K562 (cell line): ENCODE results near the gene ASCC1. TPM values are rescaled to one million over a fixed set of nuclear protein-coding genes. Genes with fewer than 3 reads are reported as not detected.

Source experiments
- BRCA1 ChIP-seq, 2 experiments: fragments of 450-650 bp in 1 of 2; sonication (generic) in 1 of 2; formaldehyde crosslinking in 1 of 2; IDR thresholded peaks; 2 replicates each; pipeline versions ENCODE4 v1.5.0 to v1.6.1; 2017 to 2020; ENCODE audit warnings: mild to moderate bottlenecking in 1 of 2, missing genetic modification reagents in 1 of 2
- CTCF ChIP-seq, 3 experiments: IDR thresholded peaks in 2 of 3; conservative IDR thresholded peaks in 1 of 3; 2 replicates each; pipeline ENCODE4 v1.5.1; 2011 to 2012; ENCODE audit warnings: low read length in 3 of 3, mild to moderate bottlenecking in 3 of 3, control low read depth in 2 of 3, improper control_type of control experiment in 1 of 3, inconsistent platforms in 1 of 3, low read depth in 1 of 3, mixed read lengths in 1 of 3, moderate library complexity in 1 of 3; ENCODE audit not compliant: insufficient read depth in 2 of 3
- EZH2 ChIP-seq: IDR thresholded peaks from 2 replicates; pipeline ENCODE4 v1.6.1; 2012; ENCODE audit warnings: low read depth, mild to moderate bottlenecking, inconsistent platforms, low read length, borderline replicate concordance
- HCFC1 ChIP-seq: IDR thresholded peaks from 2 replicates; pipeline ENCODE4 v1.6.1; 2012; ENCODE audit warnings: low read depth, low read length, improper control_type of control experiment
- HDAC6 ChIP-seq: IDR thresholded peaks from 2 replicates; pipeline ENCODE4 v1.6.1; 2012; ENCODE audit warnings: low read depth, mild to moderate bottlenecking, control low read depth, inconsistent platforms, low read length, moderate library complexity
- MECOM ChIP-seq: fragments of 250-450 bp; sonication (Bioruptor Pico); IDR thresholded peaks from 2 replicates; pipeline ENCODE4 v1.8.0; 2022; ENCODE audit warnings: inconsistent platforms
- RREB1 ChIP-seq: fragments of 250-450 bp; sonication (Bioruptor Pico); IDR thresholded peaks from 2 replicates; pipeline ENCODE4 v1.4.0; 2020
- SNAPC5 ChIP-seq: fragments of 250-450 bp; sonication (Bioruptor Pico); IDR thresholded peaks from 2 replicates; pipeline ENCODE4 v1.8.0; 2021; ENCODE audit warnings: moderate library complexity, mild to moderate bottlenecking, inconsistent platforms
- SRSF1 ChIP-seq: fragments of 200-400 bp; formaldehyde crosslinking; IDR thresholded peaks from 2 replicates; pipeline ENCODE4 v1.6.1; 2017; ENCODE audit warnings: mild to moderate bottlenecking, low read depth, low read length, moderate library complexity
- TSC22D4 ChIP-seq: fragments of 450-650 bp; IDR thresholded peaks from 2 replicates; pipeline ENCODE4 v1.6.1; 2016; ENCODE audit warnings: missing genetic modification characterization, missing biosample characterization, control low read depth
- UBTF ChIP-seq, 2 experiments: IDR thresholded peaks; 2 replicates each; pipeline ENCODE4 v1.6.1; 2012; ENCODE audit warnings: improper control_type of control experiment in 2 of 2, low read depth in 2 of 2, low read length in 2 of 2, borderline replicate concordance in 1 of 2
- ZKSCAN3 ChIP-seq: fragments of 250-450 bp; sonication (Bioruptor Pico); IDR thresholded peaks from 2 replicates; pipeline ENCODE4 v1.4.0; 2020
- ZNF12 ChIP-seq: sonication (generic); formaldehyde crosslinking; IDR thresholded peaks from 2 replicates; pipeline ENCODE4 v1.4.0; 2020; ENCODE audit warnings: mild to moderate bottlenecking, missing genetic modification reagents
- ZNF512 ChIP-seq: IDR thresholded peaks from 2 replicates; pipeline ENCODE4 v1.6.1; 2016; ENCODE audit warnings: missing genetic modification characterization, missing compliant biosample characterization
- ZNF77 ChIP-seq: fragments of 250-450 bp; sonication (Bioruptor Pico); IDR thresholded peaks from 2 replicates; pipeline ENCODE4 v1.5.0; 2020
- polyA plus RNA-seq, 8 experiments: library from polyadenylated mRNA; depleted of rRNA in 4 of 8; stranded (reverse) in 5 of 8; unstranded in 3 of 8; fragments of >200 nt; fragmentation: Nextera tagmentation in 2 of 8; fragmentation: Illumina TruSeq in 1 of 8; extraction: Ambion mirVana in 2 of 8; extraction: Trizol in 1 of 8; gene quantifications; 2 replicates each; pipeline versions ENCODE4 v1.2.1 to v1.2.3, GENCODE V29; 2011 to 2014; ENCODE audit warnings: inconsistent platforms in 1 of 8, missing spikeins in 1 of 8
- total RNA-seq, 7 experiments: library from RNA; depleted of rRNA in 6 of 7; stranded (reverse); fragments of >200 nt in 6 of 7; fragmentation: Illumina TruSeq in 2 of 7; extraction: Trizol in 2 of 7; gene quantifications; 2 replicates each; pipeline versions ENCODE4 v1.2.1 to v1.2.3, GENCODE V29; 2011 to 2021; ENCODE audit warnings: low replicate concordance in 1 of 7

The ASCC1 gene
- total and polyA plus RNA-seq, 9 of the 15 experiments (the other 6 are each of a cell fraction or from before 2014, with no cell fraction given): 31.7 to 73.3 (median 52.8) TPM

GRCh38 chr10:72260239-72260975, 44.3 kb upstream of the ASCC1 start (continued):
- TF ChIP-seq RREB1 (CRISPR knock-in tag) (peak; percentile 95), HCFC1 (peak; percentile 36; the same call in 1 of the 2 replicates), ZNF512 (tag) (no peak), ZKSCAN3 (CRISPR knock-in tag) (no peak), HDAC6 (no peak), EZH2 (no peak), MECOM (CRISPR knock-in tag) (peak; percentile 69; the same call in 1 of the 2 replicates), TSC22D4 (tag) (no peak), UBTF (IDR thresholded peaks at IDR 0.05; ENCODE audit: borderline replicate concordance in 1 of 2, low read depth in 2 of 2, low read length in 2 of 2) (no peak; a peak in 1 of 4 replicates), SRSF1 (no peak), CTCF (IDR thresholded peaks at IDR 0.05 in 2 of 3, conservative IDR thresholded peaks at IDR 0.05 in 1 of 3; ENCODE audit: insufficient read depth in 2 of 3, low read depth in 1 of 3, low read length in 3 of 3) (no peak), BRCA1 (IDR thresholded peaks at IDR 0.05) (no peak), BRCA1 (CRISPR knock-in tag; IDR thresholded peaks at IDR 0.05) (no peak), ZNF12 (CRISPR knock-in tag) (no peak), SNAPC5 (CRISPR knock-in tag) (no peak), ZNF77 (CRISPR knock-in tag) (no peak)
